Measurements from ENCODE around the gene ADORA1.

Gene ADORA1

GRCh38 chr1:203158960-203159665, 31.6 kb downstream of the ADORA1 start:
- Histone ChIP-seq H3K9me2 (replicated peaks; ENCODE audit: insufficient read depth, low read length) (no peaks in the 10 kb centered on the region), H3K4me1 (ENCODE audit: low read length) (no peaks in the 10 kb centered on the region), H2AFZ (ENCODE audit: low read length) (no peak overlapping the region), H3K9me3 (replicated peaks; ENCODE audit: insufficient read depth, low read length) (no peaks in the 10 kb centered on the region), H3K79me2 (ENCODE audit: low read length) (no peaks in the 10 kb centered on the region), H3K9ac (ENCODE audit: low read length) (no peak overlapping the region), H3K27ac (ENCODE audit: low read length) (no peak overlapping the region), H3K4me3 (ENCODE audit: low read length) (no peak overlapping the region), H3K36me3 (replicated peaks; ENCODE audit: insufficient read depth, low read length) (no peaks in the 10 kb centered on the region), H3K4me2 (ENCODE audit: low read depth, low read length) (no peak overlapping the region), H3K27me3 (replicated peaks; ENCODE audit: insufficient read depth, low read length) (no peaks in the 10 kb centered on the region), H4K20me1 (ENCODE audit: insufficient read depth, low read length) (no peaks in the 10 kb centered on the region), H3F3A (ENCODE audit: insufficient read depth, low read length) (no peaks in the 10 kb centered on the region)
- no peak for TF ChIP-seq EZH2 (optimal IDR thresholded peaks at IDR 0.05; ENCODE audit: low read depth, low read length)
- TF ChIP-seq EZH2phosphoT487 (IDR thresholded peaks at IDR 0.05; ENCODE audit: low read length) = no peak
- no peak for TF ChIP-seq CTCF (IDR thresholded peaks at IDR 0.05; ENCODE audit: low read length)
- no peak for DNase-seq

- Histone ChIP-seq H3F3A (ENCODE audit: insufficient read depth, low read length) (no peaks in the 10 kb centered on the region), H3K4me2 (ENCODE audit: low read depth, low read length) (no peak overlapping the region), H3K4me1 (ENCODE audit: low read length) (no peaks in the 10 kb centered on the region), H4K20me1 (ENCODE audit: insufficient read depth, low read length) (no peaks in the 10 kb centered on the region), H3K9me2 (replicated peaks; ENCODE audit: insufficient read depth, low read length) (no peaks in the 10 kb centered on the region), H3K9me3 (replicated peaks; ENCODE audit: insufficient read depth, low read length) (no peaks in the 10 kb centered on the region), H3K27me3 (replicated peaks; ENCODE audit: insufficient read depth, low read length) (no peaks in the 10 kb centered on the region), H2AFZ (ENCODE audit: low read length) (no peak overlapping the region), H3K36me3 (replicated peaks; ENCODE audit: insufficient read depth, low read length) (no peaks in the 10 kb centered on the region), H3K79me2 (ENCODE audit: low read length) (no peaks in the 10 kb centered on the region), H3K4me3 (ENCODE audit: low read length) (no peak overlapping the region), H3K27ac (ENCODE audit: low read length) (no peak overlapping the region), H3K9ac (ENCODE audit: low read length) (no peak overlapping the region)
- TF ChIP-seq EZH2 (optimal IDR thresholded peaks at IDR 0.05; ENCODE audit: low read depth, low read length) (no peak), CTCF (IDR thresholded peaks at IDR 0.05; ENCODE audit: low read length) (no peak), EZH2phosphoT487 (IDR thresholded peaks at IDR 0.05; ENCODE audit: low read length) (no peak)
- no peak for DNase-seq
Observed at GRCh38 chr1:203159844-203160243, 32.3 kb downstream of the ADORA1 start.

GRCh38 chr1:203161175-203161574, 33.6 kb downstream of the ADORA1 start:
- Histone ChIP-seq H3K4me2 (ENCODE audit: low read depth, low read length) (no peak overlapping the region), H3K27ac (ENCODE audit: low read length) (no peak overlapping the region), H3K36me3 (replicated peaks; ENCODE audit: insufficient read depth, low read length) (no peaks in the 10 kb centered on the region), H3K9me3 (replicated peaks; ENCODE audit: insufficient read depth, low read length) (no peaks in the 10 kb centered on the region), H4K20me1 (ENCODE audit: insufficient read depth, low read length) (no peaks in the 10 kb centered on the region), H3F3A (ENCODE audit: insufficient read depth, low read length) (no peaks in the 10 kb centered on the region), H3K27me3 (replicated peaks; ENCODE audit: insufficient read depth, low read length) (no peaks in the 10 kb centered on the region), H3K9me2 (replicated peaks; ENCODE audit: insufficient read depth, low read length) (no peaks in the 10 kb centered on the region), H3K4me1 (ENCODE audit: low read length) (no peaks in the 10 kb centered on the region), H3K79me2 (ENCODE audit: low read length) (no peaks in the 10 kb centered on the region), H3K9ac (ENCODE audit: low read length) (no peak overlapping the region), H2AFZ (ENCODE audit: low read length) (no peak overlapping the region), H3K4me3 (ENCODE audit: low read length) (no peak overlapping the region)
- no peak for TF ChIP-seq EZH2 (optimal IDR thresholded peaks at IDR 0.05; ENCODE audit: low read depth, low read length)
- TF ChIP-seq EZH2phosphoT487 (IDR thresholded peaks at IDR 0.05; ENCODE audit: low read length) = no peak
- TF ChIP-seq CTCF (IDR thresholded peaks at IDR 0.05; ENCODE audit: low read length) = no peak
- no peak for DNase-seq

All from MM.1S (cell line).